Suppressor macrophage treated with lipopolysaccharide for 4 hours (primary cell): ENCODE data around the gene GAP43.

Experiments used
- DNase-seq: peaks from one replicate; pipeline ENCODE4 v3.0.0-alpha.2; 2020

The GAP43 gene, protein sequence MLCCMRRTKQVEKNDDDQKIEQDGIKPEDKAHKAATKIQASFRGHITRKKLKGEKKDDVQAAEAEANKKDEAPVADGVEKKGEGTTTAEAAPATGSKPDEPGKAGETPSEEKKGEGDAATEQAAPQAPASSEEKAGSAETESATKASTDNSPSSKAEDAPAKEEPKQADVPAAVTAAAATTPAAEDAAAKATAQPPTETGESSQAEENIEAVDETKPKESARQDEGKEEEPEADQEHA

DNA sequence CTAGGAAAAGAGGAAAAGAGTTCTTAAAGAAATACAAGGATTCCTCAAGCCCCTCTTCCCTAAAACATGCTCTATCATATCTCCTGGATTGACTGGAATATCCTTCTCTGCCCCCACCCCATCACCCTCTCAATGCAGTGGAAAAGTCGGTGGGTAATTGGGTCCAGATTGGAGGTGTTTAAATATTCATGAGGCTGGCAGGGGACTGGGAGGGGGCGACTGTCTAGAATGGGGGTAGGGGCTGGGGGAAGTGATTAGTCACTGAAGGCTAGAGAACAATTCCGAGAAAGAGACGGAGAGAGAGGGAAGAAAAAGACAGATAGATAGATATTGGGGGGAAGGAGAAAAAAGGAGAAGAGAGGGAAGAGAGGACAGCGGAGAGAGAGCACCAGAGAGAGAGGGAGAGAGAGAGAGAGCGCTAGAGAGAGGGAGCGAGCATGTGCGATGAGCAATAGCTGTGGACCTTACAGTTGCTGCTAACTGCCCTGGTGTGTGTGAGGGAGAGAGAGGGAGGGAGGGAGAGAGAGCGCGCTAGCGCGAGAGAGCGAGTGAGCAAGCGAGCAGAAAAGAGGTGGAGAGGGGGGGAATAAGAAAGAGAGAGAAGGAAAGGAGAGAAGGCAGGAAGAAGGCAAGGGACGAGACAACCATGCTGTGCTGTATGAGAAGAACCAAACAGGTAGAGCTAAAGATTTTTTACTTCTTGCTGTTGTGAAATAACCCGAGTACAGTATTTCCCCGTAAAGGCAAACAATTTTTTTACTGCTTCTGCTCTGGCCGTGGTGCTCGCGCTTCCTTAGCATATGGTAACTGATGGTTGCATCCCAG lies at the start of gene GAP43:
Gene GAP43 (plus strand): TSS at position 467 of the 825 bp plus-strand sequence. CDS start 180 bp downstream, at position 647.
- DNase-seq = no peak

DNA sequence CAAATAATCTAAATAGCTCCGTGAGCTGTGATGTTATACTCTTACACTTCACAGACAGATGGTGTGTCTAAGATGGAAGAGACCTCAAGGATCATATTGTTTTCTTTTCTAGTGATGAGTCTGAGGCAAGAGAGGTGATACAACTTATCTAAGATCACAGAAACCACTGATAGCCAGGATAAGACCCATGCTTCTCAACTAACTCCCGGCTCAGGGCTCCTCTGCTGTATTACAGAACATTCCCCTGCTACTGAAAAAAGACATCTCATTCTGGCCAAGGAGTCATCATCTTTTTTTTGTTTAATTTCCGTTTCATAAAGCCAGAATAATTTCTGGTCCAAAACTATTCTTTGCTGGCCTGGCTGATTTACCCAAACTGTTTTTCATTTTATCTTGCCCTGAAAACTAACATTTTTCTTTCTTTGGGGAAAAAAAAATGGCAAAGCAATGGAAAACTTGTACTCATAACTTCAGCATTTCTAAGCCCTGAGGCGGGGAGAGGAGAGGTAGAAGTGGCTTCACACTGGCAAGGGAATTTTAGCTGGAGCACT lies 46.9 kb upstream of the GAP43 start:
- no peak for DNase-seq

DNA sequence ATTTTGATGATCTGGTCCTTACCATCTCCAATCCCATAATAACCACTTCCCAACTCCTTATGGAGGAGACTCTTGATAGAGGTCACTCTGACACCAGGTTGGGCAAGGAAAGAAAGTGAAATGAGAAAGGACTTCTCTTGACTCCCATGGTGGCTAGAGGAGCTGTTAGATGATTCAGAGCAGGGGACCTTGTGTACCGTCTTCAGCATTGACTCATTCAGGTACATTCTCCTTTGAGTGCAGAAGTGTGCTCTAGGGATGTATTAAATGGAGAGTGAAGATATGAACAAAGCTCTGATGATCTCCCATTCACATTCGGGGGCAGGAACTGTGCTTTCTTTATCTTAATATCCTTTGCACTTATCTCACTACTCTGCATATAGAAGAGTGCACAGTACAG lies 46.3 kb upstream of the GAP43 start:
- DNase-seq = no peak

- no peak for DNase-seq
Observed at GRCh38 chr3:115578331-115578730, 45.0 kb upstream of the GAP43 start.

- DNase-seq = no peak
Observed at GRCh38 chr3:115580566-115580965, 42.7 kb upstream of the GAP43 start.

GRCh38 chr3:115581362-115582135 lies 41.8 kb upstream of the GAP43 start:
- no peak for DNase-seq

DNA sequence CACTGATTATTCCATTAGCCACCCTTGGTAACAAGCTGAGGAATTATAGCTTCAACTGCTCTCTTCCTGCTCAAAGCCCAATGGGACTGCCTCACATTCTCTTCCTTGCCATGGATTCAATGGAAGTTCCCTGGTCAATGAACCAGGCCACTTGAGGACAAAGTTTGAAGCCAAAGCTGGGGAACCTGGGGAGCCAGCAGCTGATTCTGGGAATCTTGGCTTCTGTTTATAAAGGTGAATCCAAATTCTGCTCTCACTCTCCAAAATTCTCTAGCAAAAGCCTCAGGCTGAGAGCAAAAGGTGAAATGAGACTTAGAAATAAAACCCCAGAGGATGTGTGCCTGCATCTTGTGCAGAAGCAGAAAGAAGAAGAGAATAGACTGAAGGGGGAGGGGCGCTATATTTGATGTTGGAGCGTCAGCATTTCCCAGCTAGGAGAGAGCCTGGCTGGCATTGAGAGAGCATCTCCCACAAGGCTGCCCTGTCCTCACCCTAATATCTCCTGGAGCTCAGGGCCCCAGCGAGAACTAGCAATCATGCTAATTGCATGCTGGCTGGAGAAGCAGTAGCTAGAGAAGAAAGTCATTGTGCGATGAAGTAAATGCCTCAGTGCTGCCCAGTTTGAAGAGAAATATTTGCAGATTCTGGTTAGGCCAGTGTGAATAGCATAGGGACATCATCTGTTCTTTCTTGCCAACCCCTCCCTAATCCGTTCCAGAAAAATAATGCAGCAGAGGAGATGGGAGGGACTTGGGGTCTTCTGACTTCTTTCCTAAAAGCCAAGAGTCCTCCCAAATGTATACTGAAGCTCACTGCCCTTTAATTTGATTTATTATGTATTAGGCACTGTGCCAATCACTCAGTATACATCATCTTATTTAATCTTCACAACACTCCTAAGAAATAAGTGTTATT lies 34.9 kb upstream of the GAP43 start:
- DNase-seq = no peak

- DNase-seq = no peak
Observed at GRCh38 chr3:115590873-115591272, 32.4 kb upstream of the GAP43 start.

GRCh38 chr3:115595611-115596275 lies 27.6 kb upstream of the GAP43 start:
- DNase-seq = no peak

DNA sequence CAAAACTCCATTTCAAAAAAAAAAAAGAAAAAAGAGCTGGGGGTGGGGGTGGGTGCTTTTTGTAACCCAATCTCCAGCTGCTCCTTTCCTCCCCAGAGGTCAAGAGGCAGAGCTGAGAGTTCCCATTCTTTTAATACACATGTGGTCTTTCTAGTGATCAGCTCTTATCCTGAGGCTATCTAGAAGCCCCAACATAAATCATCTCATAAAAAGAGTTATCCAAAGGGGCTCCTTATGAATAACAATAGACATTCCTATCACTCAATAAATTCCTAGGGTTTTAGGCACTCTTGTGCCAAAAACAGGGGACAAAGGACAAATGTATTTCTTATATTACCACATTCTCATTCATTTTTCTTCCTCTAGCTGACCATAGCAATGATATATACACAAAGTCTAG lies 25.1 kb upstream of the GAP43 start:
- no peak for DNase-seq

DNA sequence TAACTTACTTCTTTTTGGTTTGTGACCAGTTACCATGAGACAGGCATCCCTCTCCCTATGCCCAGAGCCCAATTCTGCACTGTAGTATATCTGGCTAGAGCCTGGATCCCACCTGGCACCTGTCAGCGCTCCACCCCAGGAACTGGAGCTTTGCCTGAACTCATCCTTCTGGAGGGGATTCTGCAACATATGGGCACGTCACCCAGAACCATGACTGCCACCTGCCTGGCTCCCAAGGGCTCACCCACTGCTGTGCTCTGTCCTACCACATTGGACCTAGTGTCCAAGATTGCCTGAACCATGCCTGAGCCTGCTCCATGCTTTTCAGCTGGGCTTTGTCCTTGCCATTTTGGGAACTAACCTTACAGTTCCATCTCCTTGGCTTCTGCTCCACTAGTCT lies 21.1 kb upstream of the GAP43 start:
- no peak for DNase-seq

DNA sequence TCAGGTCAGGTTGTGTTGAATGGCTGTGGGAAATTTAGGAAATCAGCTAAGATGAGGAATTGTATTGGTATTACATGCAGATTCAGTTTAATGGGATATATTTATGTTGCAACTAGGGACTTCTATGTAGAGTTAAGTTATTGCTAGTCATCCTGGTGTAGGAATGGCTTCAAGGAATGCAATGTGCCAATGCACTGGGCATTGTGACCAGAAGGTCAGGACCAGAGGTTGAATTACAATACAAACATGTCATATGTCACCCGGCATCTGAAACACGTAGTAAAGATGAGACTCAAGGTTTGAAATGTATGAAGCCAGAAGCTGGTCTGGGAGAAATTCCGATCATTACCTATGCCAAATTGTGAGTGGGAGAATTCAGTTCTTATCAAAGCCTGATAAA lies 11.7 kb upstream of the GAP43 start:
- no peak for DNase-seq

DNA sequence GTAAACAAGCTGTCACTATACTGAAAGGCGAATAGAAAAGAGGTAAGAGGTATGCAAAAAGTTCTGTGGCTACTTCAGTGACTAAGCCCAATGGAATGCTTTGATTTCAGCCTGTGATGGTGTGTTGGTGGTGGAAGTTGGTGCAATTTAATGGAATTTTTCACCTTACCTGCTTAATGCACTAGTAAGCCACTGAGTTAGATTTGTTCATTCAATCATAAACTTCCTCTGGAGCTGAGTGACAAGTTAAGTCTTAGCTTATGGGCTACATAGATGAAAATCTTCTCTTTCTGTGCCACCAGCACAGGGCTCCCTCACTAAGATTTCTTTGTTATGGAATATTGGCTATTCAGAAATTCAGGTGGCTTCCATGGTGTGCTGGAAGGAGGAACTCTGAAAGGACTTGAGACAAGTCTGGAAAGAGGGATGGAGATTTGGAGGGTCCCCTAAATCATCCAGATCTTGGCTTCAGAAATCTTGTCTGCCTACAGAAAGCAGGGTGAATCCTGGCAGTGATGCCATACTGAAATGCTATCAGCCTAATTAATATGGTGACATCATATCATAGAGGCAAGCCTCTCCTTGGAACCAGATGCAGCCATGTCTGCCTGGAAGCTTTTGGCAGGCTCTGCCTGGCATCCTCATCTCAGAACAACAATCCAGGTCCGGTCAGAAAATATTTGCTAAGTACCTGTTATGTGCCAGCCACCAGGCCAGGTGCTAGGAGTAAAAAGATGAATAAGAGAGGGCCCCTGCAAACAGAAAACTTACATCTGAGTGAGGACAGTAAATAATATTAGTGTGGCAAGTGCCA lies 8.1 kb upstream of the GAP43 start:
- no peak for DNase-seq

- DNase-seq = no peak
Observed at GRCh38 chr3:115616461-115616860, 6.8 kb upstream of the GAP43 start.

- DNase-seq = no peak
Observed at GRCh38 chr3:115617591-115617990, 5.7 kb upstream of the GAP43 start.

DNA sequence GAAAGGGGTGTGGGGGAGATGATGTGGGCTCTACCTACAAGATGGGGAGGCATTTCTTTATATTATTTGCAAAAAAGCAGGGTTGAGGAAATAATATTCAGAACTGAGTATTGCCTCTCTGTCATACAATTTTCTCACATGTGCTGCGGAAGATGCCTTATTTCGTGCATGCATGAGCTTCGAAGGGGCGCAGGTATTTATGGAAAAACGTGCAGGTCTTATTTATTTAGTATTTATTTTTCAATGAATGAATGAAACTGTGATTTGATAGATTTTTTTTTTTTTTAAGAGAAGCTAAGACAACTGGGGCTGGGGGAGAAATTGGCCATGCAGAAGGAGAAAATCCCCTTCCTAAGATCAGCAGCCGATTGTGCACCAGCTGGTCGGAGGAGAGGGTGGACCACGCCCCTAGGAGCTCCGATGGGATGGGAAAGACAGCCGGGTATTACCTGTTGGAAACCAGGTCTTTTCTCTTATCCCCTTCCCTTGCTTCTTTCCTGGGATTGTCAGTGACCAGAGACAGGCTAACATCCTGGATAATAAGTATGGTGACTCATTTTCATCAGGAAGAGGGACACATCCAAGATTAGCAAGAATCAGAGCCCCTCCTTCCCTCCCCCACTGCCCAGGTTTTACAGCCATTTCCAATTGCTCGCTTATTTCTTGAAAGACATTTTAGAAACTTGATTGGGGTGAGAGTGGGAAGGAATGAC lies 875 bp downstream of the GAP43 start:
- DNase-seq = no peak

DNA sequence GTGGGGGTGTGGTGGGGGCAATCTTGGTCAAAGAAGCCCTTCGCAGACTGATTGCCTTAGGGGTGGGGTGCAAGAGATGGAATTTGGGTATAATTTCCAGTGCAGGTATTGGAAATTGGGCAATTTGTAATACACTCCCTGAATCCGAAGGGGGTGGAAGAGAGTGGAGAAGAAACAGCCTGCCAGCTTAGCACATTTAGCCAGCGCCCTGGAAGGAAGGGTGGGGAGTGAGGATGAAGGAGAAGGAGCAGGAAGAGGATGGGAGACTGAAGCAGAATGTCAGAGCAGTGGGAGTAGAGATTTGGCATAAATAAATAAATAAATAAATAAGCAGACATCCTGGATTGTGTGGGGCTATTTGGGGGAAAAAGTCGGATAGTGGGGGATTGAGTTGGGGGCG lies 1.6 kb downstream of the GAP43 start:
- no peak for DNase-seq

DNA sequence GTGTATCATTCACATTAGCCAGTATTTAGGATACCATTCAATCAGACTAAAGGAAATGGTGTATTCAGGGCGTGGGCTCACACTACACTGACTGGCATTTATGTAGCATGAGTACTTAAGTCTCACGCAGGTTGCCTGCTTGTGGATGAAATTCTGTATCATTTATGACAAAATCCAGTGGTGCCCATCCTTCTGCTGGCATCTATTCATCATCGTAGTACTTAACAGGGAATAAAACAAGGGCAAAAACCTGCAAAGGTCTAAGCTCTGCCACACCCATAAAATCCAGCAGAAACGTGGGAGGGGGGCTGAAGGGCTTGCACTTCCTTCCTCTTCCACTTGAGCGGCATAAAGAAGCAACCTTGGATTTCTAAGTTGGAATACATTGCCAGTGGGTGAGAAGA lies 2.7 kb downstream of the GAP43 start:
- no peak for DNase-seq

DNA sequence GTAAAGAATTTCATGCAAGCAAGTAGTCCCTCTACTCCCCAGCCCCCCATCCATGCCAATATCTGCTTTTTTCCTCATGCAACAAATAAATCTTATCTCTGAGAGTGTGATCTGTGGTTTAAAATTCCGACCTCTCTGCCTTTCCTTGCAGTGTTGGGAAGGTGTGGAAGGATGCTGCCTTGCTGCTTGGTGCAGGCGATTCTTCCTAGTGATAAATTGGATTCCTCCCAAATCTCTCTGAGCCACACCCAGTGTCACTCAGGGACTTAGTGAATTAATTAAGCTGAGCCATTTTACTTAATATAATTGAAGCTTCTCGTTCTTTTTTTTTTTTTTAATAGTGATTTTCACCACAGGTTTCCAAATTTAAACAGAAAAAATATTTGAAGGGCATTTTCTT lies 3.4 kb downstream of the GAP43 start:
- no peak for DNase-seq
